ENCODE measurements around the gene PNMA8B. TPM values are rescaled to one million over a fixed set of nuclear protein-coding genes. Genes with fewer than 3 reads are reported as not detected.

Gene PNMA8B, protein sequence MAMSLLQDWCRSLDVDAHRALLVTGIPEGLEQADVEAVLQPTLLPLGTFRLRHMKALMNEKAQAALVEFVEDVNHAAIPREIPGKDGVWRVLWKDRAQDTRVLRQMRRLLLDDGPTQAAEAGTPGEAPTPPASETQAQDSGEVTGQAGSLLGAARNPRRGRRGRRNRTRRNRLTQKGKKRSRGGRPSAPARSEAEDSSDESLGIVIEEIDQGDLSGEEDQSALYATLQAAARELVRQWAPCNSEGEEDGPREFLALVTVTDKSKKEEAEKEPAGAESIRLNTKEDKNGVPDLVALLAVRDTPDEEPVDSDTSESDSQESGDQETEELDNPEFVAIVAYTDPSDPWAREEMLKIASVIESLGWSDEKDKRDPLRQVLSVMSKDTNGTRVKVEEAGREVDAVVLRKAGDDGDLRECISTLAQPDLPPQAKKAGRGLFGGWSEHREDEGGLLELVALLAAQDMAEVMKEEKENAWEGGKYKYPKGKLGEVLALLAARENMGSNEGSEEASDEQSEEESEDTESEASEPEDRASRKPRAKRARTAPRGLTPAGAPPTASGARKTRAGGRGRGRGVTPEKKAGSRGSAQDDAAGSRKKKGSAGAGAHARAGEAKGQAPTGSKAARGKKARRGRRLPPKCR
- total RNA-seq, result 3.5 TPM
- 1 to 10 TPM; 1.8 to 4.3 (median 3.4) TPM for polyA plus RNA-seq (ENCODE audit: insufficient read depth in 1 of 8, insufficient read length in 8 of 8, low replicate concordance in 1 of 8)
- long read RNA-seq, donor 1, full-length matches to known transcripts, result 1 of 1 reads
- long read RNA-seq, donor 1, partial matches to known transcripts, result 0 of 1 reads
- long read RNA-seq, donor 1, other reads (novel, unspliced or antisense), result 0 of 1 reads
- long read RNA-seq, donor 2, result 0 reads
- long read RNA-seq, donor 3, full-length matches to known transcripts, result 7 of 7 reads
- long read RNA-seq, donor 3, partial matches to known transcripts, result 0 of 7 reads
- long read RNA-seq, donor 3, other reads (novel, unspliced or antisense), result 0 of 7 reads
- long read RNA-seq, donor 4, full-length matches to known transcripts, result 2 of 2 reads
- long read RNA-seq, donor 4, partial matches to known transcripts, result 0 of 2 reads
- long read RNA-seq, donor 4, other reads (novel, unspliced or antisense), result 0 of 2 reads
- long read RNA-seq, donor 5, full-length matches to known transcripts, result 14 of 14 reads
- long read RNA-seq, donor 5, partial matches to known transcripts, result 0 of 14 reads
- long read RNA-seq, donor 5, other reads (novel, unspliced or antisense), result 0 of 14 reads
- long read RNA-seq, donor 6, full-length matches to known transcripts, result 4 of 4 reads
- long read RNA-seq, donor 6, partial matches to known transcripts, result 0 of 4 reads
- long read RNA-seq, donor 6, other reads (novel, unspliced or antisense), result 0 of 4 reads
- long read RNA-seq, donor 7, full-length matches to known transcripts, result 10 of 10 reads
- long read RNA-seq, donor 7, partial matches to known transcripts, result 0 of 10 reads
- long read RNA-seq, donor 7, other reads (novel, unspliced or antisense), result 0 of 10 reads
- long read RNA-seq, donor 8, full-length matches to known transcripts, result 1 of 1 reads
- long read RNA-seq, donor 8, partial matches to known transcripts, result 0 of 1 reads
- long read RNA-seq, donor 8, other reads (novel, unspliced or antisense), result 0 of 1 reads
- long read RNA-seq, donor 9, full-length matches to known transcripts, result 4 of 4 reads
- long read RNA-seq, donor 9, partial matches to known transcripts, result 0 of 4 reads
- long read RNA-seq, donor 9, other reads (novel, unspliced or antisense), result 0 of 4 reads
- long read RNA-seq, donor 10, full-length matches to known transcripts, result 2 of 2 reads
- long read RNA-seq, donor 10, partial matches to known transcripts, result 0 of 2 reads
- long read RNA-seq, donor 10, other reads (novel, unspliced or antisense), result 0 of 2 reads
- long read RNA-seq, donor 11, full-length matches to known transcripts, result 5 of 5 reads
- long read RNA-seq, donor 11, partial matches to known transcripts, result 0 of 5 reads
- long read RNA-seq, donor 11, other reads (novel, unspliced or antisense), result 0 of 5 reads

DNA sequence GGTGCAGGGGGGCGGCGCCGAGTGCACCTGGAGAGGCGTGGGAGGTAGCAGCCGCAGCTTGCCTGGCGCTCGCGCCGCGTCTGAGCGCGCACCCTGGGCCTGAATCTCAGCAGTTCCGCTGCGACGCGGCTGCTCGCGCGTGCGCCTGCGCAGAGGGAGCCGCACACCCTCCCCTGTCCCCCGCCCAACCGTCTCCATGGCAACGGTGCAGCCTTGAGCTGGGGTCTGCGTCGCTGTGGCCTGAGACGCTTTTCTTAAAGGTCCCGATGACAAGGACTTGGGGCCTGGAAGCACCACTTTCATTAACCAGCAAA, at the start of gene PNMA8B:
Gene PNMA8B, minus strand, starts transcription at position 82 of the 314 bp plus-strand sequence. CDS start 402 bp downstream, outside the sequence.
- Histone ChIP-seq H3K27ac (ENCODE audit: low read length) (peak within 1 kb of the TSS; percentile 55), H3K9me3 (replicated peaks; ENCODE audit: control insufficient read depth, low read depth, low read length) (no peaks in the 10 kb centered on the region), H3K4me1 (ENCODE audit: control insufficient read depth, insufficient read depth, low read length) (peaks cover 36% of the 10 kb centered on the region), H3K4me3 (ENCODE audit: low read length) (peak within 1 kb of the TSS; percentile 58), H3K27me3 (ENCODE audit: control insufficient read depth, insufficient read depth, low read length) (peaks cover 24% of the 10 kb centered on the region), H3K36me3 (ENCODE audit: control insufficient read depth, insufficient read depth, low read length) (no peaks in the 10 kb centered on the region)
- DNase-seq, result peak; percentile 93
- WGBS (ENCODE audit: insufficient coverage), result 2% methylated on average over 27 of the region's 29 CpGs

DNA sequence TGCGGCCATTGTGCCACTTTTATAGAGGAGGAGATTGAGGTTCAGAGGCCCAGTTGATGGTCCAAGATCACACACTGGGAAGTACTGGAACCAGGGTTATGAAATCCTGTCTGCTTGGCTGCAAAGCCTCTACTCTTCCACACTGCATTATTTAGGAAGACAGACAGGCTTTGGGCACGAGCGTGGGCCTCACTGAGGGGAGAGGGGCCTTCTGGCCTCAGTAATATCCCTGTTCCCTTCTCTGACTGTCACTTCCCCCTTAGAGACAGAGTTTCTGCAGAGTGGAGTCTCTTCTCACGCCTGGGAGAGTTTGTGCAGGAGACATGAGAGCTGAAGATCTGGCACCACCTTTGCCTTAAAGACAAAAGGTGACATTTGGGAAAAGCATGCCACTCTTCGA, 49.0 kb upstream of the PNMA8B start:
- DNase-seq, result no peak
- no peak overlapping the region for H3K4me3 ChIP-seq (ENCODE audit: low read length)

DNA sequence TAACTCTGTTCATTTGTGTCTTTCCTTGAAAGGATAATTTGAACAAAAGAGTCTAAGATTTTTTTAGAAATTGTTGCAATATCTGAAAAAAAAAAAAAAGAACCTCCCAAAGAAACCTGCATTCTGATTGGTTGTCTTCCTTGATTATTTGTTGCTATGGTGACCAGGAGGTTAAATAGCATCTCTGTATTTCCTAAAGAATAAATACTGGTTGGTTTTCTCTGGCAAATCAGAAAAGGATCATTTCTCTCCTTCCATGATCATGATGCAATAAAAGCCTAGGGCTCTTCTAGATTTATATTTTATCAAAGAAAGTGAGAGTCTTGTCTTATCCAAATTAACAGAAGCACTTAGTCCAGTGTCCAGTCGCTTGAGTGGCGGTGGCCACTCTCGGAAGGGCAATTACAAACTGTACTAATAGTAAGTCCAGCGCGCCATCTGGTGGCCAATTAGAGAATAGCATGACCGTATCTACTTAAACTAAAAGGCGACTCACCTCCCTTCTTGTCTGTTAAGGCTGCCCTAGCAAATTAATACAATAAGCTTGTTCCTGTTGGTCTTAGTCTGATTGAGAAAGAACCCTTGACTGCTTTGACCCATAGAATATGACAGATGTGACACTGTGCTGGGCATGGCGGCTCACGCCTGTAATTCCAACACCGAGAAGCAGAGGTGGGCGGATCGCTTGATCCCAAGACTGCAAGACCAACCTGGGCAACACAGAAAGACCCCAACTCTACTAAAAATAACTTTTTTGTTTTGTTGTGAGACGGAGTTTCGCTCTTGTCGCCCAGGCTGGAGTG, 47.0 kb upstream of the PNMA8B start:
- Histone ChIP-seq H3K9me3 (replicated peaks; ENCODE audit: control insufficient read depth, low read depth, low read length) (no peaks in the 10 kb centered on the region), H3K4me1 (ENCODE audit: control insufficient read depth, insufficient read depth, low read length) (no peaks in the 10 kb centered on the region), H3K4me3 (ENCODE audit: low read length) (no peak overlapping the region), H3K36me3 (ENCODE audit: control insufficient read depth, insufficient read depth, low read length) (no peaks in the 10 kb centered on the region), H3K27me3 (ENCODE audit: control insufficient read depth, insufficient read depth, low read length) (peaks cover 2% of the 10 kb centered on the region), H3K27ac (ENCODE audit: low read length) (no peak overlapping the region)
- WGBS (ENCODE audit: insufficient coverage), result 20% methylated on average over 9 of the region's 15 CpGs
- peak; percentile 91 for DNase-seq

More for the DNA sequence above, 49.0 kb upstream of the PNMA8B start:
- H3K36me3 ChIP-seq (ENCODE audit: control insufficient read depth, insufficient read depth, low read length), result no peaks in the 10 kb centered on the region
- H3K27ac ChIP-seq (ENCODE audit: low read length), result no peak overlapping the region
- H3K9me3 ChIP-seq (replicated peaks; ENCODE audit: control insufficient read depth, low read depth, low read length), result no peaks in the 10 kb centered on the region
- no peaks in the 10 kb centered on the region for H3K4me1 ChIP-seq (ENCODE audit: control insufficient read depth, insufficient read depth, low read length)
- peaks cover 2% of the 10 kb centered on the region for H3K27me3 ChIP-seq (ENCODE audit: control insufficient read depth, insufficient read depth, low read length)
- 80% methylated on average over 2 of the region's 5 CpGs for WGBS (ENCODE audit: insufficient coverage)

DNA sequence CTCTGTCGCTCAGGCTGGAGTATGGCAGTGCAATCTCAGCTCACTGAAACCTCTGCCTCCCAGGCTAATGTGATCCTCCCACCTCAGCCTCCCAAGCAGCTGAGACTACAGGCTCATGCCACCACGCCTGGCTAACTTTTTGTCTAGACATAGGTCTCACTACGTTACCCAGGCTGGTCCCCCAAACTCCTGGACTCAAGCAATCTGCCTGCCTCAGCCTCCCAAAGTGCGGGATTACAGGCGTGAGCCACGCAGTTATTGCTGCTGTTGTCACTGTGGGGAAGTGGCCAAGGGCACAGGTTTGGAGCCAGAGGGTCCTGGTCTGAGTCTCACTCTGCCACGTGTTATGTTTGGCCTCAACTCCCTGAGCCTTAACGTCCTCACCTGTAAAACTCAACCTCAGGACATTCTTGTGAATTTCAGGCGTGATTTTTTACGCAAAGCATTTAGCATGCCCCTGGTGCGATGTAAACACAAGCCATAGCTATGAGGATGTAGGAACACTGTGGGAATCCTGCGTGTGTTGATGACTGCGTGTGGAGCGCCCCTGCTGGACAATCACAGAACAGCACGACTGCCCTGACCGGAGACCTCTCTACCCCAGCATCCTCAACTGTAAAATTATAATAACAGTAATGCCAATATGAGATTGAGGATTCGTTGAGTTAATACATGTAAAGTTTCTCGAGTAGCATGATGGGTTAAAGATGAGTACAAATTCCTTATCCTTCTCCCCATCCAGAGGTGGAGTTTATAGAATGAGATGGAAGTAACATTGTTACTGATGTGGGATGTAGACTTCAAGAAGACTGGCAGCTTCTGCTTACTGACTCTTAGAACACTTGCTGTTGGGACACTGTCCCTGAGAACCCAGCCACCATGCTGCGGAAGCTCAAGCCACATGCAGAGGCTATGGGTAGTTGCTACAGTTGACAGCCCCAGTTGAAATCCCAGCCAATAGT, 41.8 kb upstream of the PNMA8B start:
- DNase-seq, result no peak
- H3K27ac ChIP-seq (ENCODE audit: low read length), result no peak overlapping the region
- no peak overlapping the region for H3K4me3 ChIP-seq (ENCODE audit: low read length)
- 48% methylated on average over 10 of the region's 19 CpGs for WGBS (ENCODE audit: insufficient coverage)
- H3K4me1 ChIP-seq (ENCODE audit: control insufficient read depth, insufficient read depth, low read length), result no peaks in the 10 kb centered on the region
- no peaks in the 10 kb centered on the region for H3K36me3 ChIP-seq (ENCODE audit: control insufficient read depth, insufficient read depth, low read length)
- peaks cover 2% of the 10 kb centered on the region for H3K27me3 ChIP-seq (ENCODE audit: control insufficient read depth, insufficient read depth, low read length)
- H3K9me3 ChIP-seq (replicated peaks; ENCODE audit: control insufficient read depth, low read depth, low read length), result no peaks in the 10 kb centered on the region

DNA sequence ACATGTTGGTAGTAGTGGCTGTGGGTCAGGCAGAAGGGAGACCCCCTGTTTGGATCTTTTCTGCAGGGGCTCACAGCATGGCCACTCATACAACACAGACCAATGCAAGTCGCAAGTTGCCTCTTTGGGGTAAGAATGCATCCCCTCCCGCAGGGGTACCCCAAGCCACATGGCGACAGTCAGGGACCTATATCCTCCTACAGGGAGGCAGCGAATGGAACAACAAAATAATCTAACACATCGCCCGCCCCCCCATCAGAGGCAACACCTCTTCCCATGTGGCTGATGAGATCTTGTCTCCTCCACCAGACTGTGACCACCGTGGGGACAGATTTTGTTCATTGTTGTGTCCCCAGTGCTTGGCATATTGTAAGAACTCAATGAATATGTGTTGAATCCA, 40.7 kb upstream of the PNMA8B start:
- no peaks in the 10 kb centered on the region for H3K36me3 ChIP-seq (ENCODE audit: control insufficient read depth, insufficient read depth, low read length)
- no peak overlapping the region for H3K27ac ChIP-seq (ENCODE audit: low read length)
- no peak overlapping the region for H3K4me3 ChIP-seq (ENCODE audit: low read length)
- 96% methylated on average over 4 of the region's 7 CpGs for WGBS (ENCODE audit: insufficient coverage)
- no peak for DNase-seq
- no peaks in the 10 kb centered on the region for H3K9me3 ChIP-seq (replicated peaks; ENCODE audit: control insufficient read depth, low read depth, low read length)
- H3K27me3 ChIP-seq (ENCODE audit: control insufficient read depth, insufficient read depth, low read length), result peaks cover 2% of the 10 kb centered on the region
- H3K4me1 ChIP-seq (ENCODE audit: control insufficient read depth, insufficient read depth, low read length), result no peaks in the 10 kb centered on the region

DNA sequence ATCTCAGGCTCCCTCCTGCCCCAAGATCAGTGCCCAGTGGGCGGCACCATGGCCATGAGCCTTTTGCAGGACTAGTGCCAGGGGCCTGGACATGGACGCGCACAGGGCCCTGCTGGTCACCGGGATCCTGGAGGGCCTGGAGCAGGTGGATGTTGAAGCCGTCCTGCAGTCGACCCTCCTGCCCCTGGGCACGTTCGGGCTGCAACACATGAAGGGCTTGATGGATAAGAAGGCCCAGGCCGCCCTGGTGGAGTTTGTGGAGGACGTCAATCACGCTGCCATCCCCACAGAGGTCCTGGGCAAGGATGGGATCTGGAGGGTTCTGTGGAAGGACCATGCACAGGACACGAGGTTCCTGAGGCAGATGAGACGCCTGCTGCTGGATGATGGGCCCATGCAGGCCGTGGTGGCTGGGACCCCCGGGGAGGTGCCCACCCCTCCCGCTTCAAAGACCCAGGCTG, 38.0 kb upstream of the PNMA8B start:
- Histone ChIP-seq H3K4me1 (ENCODE audit: control insufficient read depth, insufficient read depth, low read length) (peaks cover 2% of the 10 kb centered on the region), H3K36me3 (ENCODE audit: control insufficient read depth, insufficient read depth, low read length) (no peaks in the 10 kb centered on the region), H3K27ac (ENCODE audit: low read length) (no peak overlapping the region), H3K9me3 (replicated peaks; ENCODE audit: control insufficient read depth, low read depth, low read length) (no peaks in the 10 kb centered on the region), H3K4me3 (ENCODE audit: low read length) (no peak overlapping the region), H3K27me3 (ENCODE audit: control insufficient read depth, insufficient read depth, low read length) (peaks cover 2% of the 10 kb centered on the region)
- DNase-seq, result no peak
- 84% methylated on average over 16 of the region's 16 CpGs for whole genome bisulfite sequencing (ENCODE audit: insufficient coverage)

DNA sequence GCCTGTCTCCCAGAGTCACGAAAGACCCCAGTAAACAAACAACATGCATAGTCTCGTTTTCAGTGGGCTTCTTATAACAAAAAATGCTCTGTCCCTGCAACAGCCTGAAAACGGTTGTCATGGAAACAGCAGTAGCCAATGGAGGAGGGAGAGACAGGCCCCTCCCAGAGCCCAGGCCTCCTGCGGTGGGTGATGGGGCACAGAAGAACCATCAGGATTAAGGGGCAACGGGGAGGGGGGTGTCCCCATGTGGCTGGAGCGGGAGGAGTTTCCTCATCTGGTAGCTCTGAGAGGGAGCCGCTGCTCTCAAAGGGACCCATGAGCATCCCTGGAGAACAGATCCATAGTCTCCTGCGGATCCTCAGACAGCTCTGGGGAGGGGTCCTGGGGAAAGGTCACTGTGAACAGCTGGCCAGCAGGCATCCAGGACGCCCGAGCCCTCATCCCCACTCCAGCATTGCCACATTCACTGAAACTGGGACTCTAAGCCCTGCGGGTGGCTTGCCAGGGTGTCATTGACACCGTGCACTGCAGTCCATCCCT, 37.5 kb upstream of the PNMA8B start:
- no peaks in the 10 kb centered on the region for H3K36me3 ChIP-seq (ENCODE audit: control insufficient read depth, insufficient read depth, low read length)
- WGBS (ENCODE audit: insufficient coverage), result 39% methylated on average over 8 of the region's 12 CpGs
- no peaks in the 10 kb centered on the region for H3K9me3 ChIP-seq (replicated peaks; ENCODE audit: control insufficient read depth, low read depth, low read length)
- no peak for DNase-seq
- peaks cover 2% of the 10 kb centered on the region for H3K4me1 ChIP-seq (ENCODE audit: control insufficient read depth, insufficient read depth, low read length)
- H3K27me3 ChIP-seq (ENCODE audit: control insufficient read depth, insufficient read depth, low read length), result peaks cover 2% of the 10 kb centered on the region
- H3K4me3 ChIP-seq (ENCODE audit: low read length), result no peak overlapping the region
- H3K27ac ChIP-seq (ENCODE audit: low read length), result no peak overlapping the region
